Ishikawa (cell line): ENCODE data around the gene CNIH2.

Experiments
- NFIC ChIP-seq: IDR thresholded peaks from 2 replicates; pipeline ENCODE4 v1.6.1; 2012
- RAD21 ChIP-seq: IDR thresholded peaks from 2 replicates; pipeline ENCODE4 v1.6.1; 2012; ENCODE audit warnings: low read depth
- TEAD4 ChIP-seq: IDR thresholded peaks from 2 replicates; pipeline ENCODE4 v1.6.1; 2012
- YY1 ChIP-seq: IDR thresholded peaks from 2 replicates; pipeline ENCODE4 v1.6.1; 2012; ENCODE audit warnings: low read depth
- TF ChIP-seq, protein P1 (sequence below): IDR thresholded peaks from 2 replicates; pipeline ENCODE4 v1.6.1; 2012; ENCODE audit warnings: low read depth, mild to moderate bottlenecking

GRCh38 chr11:66283461-66284105, 5.6 kb downstream of the CNIH2 start:
- TF ChIP-seq TEAD4 (no peak), YY1 (no peak), RAD21 (no peak), NFIC (no peak)
- TF ChIP-seq, protein P1, sequence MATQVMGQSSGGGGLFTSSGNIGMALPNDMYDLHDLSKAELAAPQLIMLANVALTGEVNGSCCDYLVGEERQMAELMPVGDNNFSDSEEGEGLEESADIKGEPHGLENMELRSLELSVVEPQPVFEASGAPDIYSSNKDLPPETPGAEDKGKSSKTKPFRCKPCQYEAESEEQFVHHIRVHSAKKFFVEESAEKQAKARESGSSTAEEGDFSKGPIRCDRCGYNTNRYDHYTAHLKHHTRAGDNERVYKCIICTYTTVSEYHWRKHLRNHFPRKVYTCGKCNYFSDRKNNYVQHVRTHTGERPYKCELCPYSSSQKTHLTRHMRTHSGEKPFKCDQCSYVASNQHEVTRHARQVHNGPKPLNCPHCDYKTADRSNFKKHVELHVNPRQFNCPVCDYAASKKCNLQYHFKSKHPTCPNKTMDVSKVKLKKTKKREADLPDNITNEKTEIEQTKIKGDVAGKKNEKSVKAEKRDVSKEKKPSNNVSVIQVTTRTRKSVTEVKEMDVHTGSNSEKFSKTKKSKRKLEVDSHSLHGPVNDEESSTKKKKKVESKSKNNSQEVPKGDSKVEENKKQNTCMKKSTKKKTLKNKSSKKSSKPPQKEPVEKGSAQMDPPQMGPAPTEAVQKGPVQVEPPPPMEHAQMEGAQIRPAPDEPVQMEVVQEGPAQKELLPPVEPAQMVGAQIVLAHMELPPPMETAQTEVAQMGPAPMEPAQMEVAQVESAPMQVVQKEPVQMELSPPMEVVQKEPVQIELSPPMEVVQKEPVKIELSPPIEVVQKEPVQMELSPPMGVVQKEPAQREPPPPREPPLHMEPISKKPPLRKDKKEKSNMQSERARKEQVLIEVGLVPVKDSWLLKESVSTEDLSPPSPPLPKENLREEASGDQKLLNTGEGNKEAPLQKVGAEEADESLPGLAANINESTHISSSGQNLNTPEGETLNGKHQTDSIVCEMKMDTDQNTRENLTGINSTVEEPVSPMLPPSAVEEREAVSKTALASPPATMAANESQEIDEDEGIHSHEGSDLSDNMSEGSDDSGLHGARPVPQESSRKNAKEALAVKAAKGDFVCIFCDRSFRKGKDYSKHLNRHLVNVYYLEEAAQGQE, result no peak
